GM23338 (cell line): Measurements from ENCODE around the gene MEAK7.

Source experiments
- CREB1 ChIP-seq: fragments of 250-450 bp; sonication (Bioruptor Pico); IDR thresholded peaks from 2 replicates; pipeline ENCODE4 v1.5.0; 2020; ENCODE audit warnings: low read depth, mild to moderate bottlenecking, moderate library complexity
- EZH2 ChIP-seq: fragments of 200-600 bp; sonication (generic); IDR thresholded peaks from one replicate; pipeline ENCODE4 v1.8.0; 2017; ENCODE audit warnings: antibody characterized with exemption, mild to moderate bottlenecking, low read depth; ENCODE audit not compliant: unreplicated experiment
- EZH2phosphoT487 ChIP-seq: fragments of 200-600 bp; sonication (generic); IDR thresholded peaks from one replicate; pipeline ENCODE4 v1.8.1; 2018; ENCODE audit warnings: antibody characterized with exemption; ENCODE audit not compliant: unreplicated experiment
- JUNB ChIP-seq: IDR thresholded peaks from one replicate; pipeline ENCODE4 v1.6.1; 2016; ENCODE audit warnings: antibody characterized with exemption; ENCODE audit not compliant: unreplicated experiment
- NANOG ChIP-seq: IDR thresholded peaks from 2 replicates; pipeline ENCODE4 v1.6.1; 2016; ENCODE audit warnings: antibody characterized with exemption, borderline replicate concordance
- POLR2AphosphoS5 ChIP-seq: IDR thresholded peaks from 2 replicates; pipeline ENCODE4 v1.6.1; 2016; ENCODE audit warnings: antibody characterized with exemption, low read depth
- STAT1 ChIP-seq: IDR thresholded peaks from one replicate; pipeline ENCODE4 v1.6.1; 2016; ENCODE audit warnings: antibody characterized with exemption; ENCODE audit not compliant: unreplicated experiment
- ZNF114 ChIP-seq: fragments of 250-450 bp; sonication (Bioruptor Pico); IDR thresholded peaks from 2 replicates; pipeline ENCODE4 v1.5.0; 2020; ENCODE audit warnings: mild to moderate bottlenecking, moderate library complexity
- ZNF331 ChIP-seq: fragments of 250-450 bp; sonication (Bioruptor Pico); IDR thresholded peaks from 2 replicates; pipeline ENCODE4 v1.5.0; 2020; ENCODE audit warnings: low read depth, mild to moderate bottlenecking, moderate library complexity
- TF ChIP-seq, protein P1 (sequence below), 2 experiments: fragments of 200-600 bp in 1 of 2; sonication (generic) in 1 of 2; conservative IDR thresholded peaks; 2 replicates each; pipeline versions ENCODE4 v1.5.1 to v1.6.1; 2016 to 2017; ENCODE audit warnings: antibody characterized with exemption in 2 of 2, low read depth in 2 of 2, mild to moderate bottlenecking in 2 of 2, moderate library complexity in 1 of 2
- TF ChIP-seq, protein P2 (sequence below): IDR thresholded peaks from one replicate; pipeline ENCODE4 v1.6.1; 2018; ENCODE audit warnings: antibody characterized with exemption; ENCODE audit not compliant: unreplicated experiment
- TF ChIP-seq, protein P3 (sequence below): fragments of 250-450 bp; sonication (Bioruptor Pico); IDR thresholded peaks from 2 replicates; pipeline ENCODE4 v1.5.0; 2020; ENCODE audit warnings: mild to moderate bottlenecking, moderate library complexity
- TF ChIP-seq, protein P4 (sequence below): IDR thresholded peaks from 2 replicates; pipeline ENCODE4 v1.6.1; 2016; ENCODE audit warnings: antibody characterized with exemption

DNA sequence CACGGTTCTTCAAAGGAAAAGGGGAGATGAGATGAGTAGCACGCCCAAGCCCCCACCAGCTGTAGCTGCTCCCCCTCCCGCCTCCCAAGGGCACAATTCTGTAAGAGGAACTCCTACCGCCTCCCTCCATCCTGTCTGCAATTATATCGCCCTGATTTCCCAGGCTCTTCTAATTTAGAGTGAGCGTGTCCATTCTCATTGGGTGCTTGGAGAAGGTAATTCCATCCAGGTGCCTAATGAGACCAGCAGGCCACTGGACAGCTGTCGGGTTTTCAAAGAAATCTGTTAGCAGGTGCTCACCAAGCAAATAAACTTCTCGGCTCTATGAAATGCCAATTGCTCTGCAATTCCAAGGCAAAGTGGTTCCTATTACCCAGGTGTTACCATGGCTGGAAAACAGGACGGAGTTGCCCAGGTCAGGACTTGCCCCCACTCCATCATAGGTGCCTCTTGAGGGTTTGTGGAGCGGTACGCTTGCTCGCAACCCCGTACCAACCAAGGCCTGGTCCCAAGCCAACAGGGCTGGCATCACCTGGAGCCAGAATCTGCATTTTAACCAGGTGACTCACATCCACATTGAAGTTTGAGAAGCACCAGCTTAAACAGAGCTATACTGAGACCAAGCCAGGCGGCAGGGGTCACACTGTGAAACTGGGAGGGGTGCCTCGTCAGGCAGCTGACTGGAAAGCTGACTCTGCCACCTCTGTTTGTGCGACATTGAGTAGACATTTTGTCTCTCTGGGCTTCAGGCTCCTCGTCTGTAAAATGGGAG is 16.5 kb upstream of the MEAK7 start:
- TF ChIP-seq, protein P1, sequence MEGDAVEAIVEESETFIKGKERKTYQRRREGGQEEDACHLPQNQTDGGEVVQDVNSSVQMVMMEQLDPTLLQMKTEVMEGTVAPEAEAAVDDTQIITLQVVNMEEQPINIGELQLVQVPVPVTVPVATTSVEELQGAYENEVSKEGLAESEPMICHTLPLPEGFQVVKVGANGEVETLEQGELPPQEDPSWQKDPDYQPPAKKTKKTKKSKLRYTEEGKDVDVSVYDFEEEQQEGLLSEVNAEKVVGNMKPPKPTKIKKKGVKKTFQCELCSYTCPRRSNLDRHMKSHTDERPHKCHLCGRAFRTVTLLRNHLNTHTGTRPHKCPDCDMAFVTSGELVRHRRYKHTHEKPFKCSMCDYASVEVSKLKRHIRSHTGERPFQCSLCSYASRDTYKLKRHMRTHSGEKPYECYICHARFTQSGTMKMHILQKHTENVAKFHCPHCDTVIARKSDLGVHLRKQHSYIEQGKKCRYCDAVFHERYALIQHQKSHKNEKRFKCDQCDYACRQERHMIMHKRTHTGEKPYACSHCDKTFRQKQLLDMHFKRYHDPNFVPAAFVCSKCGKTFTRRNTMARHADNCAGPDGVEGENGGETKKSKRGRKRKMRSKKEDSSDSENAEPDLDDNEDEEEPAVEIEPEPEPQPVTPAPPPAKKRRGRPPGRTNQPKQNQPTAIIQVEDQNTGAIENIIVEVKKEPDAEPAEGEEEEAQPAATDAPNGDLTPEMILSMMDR (conservative IDR thresholded peaks at IDR 0.05; ENCODE audit: low read depth in 2 of 2) = no peak
- TF ChIP-seq POLR2AphosphoS5 = no peak
- TF ChIP-seq ZNF331 (CRISPR knock-in tag) = no peak
- TF ChIP-seq, protein P2, sequence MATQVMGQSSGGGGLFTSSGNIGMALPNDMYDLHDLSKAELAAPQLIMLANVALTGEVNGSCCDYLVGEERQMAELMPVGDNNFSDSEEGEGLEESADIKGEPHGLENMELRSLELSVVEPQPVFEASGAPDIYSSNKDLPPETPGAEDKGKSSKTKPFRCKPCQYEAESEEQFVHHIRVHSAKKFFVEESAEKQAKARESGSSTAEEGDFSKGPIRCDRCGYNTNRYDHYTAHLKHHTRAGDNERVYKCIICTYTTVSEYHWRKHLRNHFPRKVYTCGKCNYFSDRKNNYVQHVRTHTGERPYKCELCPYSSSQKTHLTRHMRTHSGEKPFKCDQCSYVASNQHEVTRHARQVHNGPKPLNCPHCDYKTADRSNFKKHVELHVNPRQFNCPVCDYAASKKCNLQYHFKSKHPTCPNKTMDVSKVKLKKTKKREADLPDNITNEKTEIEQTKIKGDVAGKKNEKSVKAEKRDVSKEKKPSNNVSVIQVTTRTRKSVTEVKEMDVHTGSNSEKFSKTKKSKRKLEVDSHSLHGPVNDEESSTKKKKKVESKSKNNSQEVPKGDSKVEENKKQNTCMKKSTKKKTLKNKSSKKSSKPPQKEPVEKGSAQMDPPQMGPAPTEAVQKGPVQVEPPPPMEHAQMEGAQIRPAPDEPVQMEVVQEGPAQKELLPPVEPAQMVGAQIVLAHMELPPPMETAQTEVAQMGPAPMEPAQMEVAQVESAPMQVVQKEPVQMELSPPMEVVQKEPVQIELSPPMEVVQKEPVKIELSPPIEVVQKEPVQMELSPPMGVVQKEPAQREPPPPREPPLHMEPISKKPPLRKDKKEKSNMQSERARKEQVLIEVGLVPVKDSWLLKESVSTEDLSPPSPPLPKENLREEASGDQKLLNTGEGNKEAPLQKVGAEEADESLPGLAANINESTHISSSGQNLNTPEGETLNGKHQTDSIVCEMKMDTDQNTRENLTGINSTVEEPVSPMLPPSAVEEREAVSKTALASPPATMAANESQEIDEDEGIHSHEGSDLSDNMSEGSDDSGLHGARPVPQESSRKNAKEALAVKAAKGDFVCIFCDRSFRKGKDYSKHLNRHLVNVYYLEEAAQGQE = no peak
- no peak for TF ChIP-seq EZH2phosphoT487
- TF ChIP-seq JUNB = no peak
- no peak for TF ChIP-seq EZH2
- no peak for TF ChIP-seq CREB1 (CRISPR knock-in tag)
- TF ChIP-seq, protein P3, sequence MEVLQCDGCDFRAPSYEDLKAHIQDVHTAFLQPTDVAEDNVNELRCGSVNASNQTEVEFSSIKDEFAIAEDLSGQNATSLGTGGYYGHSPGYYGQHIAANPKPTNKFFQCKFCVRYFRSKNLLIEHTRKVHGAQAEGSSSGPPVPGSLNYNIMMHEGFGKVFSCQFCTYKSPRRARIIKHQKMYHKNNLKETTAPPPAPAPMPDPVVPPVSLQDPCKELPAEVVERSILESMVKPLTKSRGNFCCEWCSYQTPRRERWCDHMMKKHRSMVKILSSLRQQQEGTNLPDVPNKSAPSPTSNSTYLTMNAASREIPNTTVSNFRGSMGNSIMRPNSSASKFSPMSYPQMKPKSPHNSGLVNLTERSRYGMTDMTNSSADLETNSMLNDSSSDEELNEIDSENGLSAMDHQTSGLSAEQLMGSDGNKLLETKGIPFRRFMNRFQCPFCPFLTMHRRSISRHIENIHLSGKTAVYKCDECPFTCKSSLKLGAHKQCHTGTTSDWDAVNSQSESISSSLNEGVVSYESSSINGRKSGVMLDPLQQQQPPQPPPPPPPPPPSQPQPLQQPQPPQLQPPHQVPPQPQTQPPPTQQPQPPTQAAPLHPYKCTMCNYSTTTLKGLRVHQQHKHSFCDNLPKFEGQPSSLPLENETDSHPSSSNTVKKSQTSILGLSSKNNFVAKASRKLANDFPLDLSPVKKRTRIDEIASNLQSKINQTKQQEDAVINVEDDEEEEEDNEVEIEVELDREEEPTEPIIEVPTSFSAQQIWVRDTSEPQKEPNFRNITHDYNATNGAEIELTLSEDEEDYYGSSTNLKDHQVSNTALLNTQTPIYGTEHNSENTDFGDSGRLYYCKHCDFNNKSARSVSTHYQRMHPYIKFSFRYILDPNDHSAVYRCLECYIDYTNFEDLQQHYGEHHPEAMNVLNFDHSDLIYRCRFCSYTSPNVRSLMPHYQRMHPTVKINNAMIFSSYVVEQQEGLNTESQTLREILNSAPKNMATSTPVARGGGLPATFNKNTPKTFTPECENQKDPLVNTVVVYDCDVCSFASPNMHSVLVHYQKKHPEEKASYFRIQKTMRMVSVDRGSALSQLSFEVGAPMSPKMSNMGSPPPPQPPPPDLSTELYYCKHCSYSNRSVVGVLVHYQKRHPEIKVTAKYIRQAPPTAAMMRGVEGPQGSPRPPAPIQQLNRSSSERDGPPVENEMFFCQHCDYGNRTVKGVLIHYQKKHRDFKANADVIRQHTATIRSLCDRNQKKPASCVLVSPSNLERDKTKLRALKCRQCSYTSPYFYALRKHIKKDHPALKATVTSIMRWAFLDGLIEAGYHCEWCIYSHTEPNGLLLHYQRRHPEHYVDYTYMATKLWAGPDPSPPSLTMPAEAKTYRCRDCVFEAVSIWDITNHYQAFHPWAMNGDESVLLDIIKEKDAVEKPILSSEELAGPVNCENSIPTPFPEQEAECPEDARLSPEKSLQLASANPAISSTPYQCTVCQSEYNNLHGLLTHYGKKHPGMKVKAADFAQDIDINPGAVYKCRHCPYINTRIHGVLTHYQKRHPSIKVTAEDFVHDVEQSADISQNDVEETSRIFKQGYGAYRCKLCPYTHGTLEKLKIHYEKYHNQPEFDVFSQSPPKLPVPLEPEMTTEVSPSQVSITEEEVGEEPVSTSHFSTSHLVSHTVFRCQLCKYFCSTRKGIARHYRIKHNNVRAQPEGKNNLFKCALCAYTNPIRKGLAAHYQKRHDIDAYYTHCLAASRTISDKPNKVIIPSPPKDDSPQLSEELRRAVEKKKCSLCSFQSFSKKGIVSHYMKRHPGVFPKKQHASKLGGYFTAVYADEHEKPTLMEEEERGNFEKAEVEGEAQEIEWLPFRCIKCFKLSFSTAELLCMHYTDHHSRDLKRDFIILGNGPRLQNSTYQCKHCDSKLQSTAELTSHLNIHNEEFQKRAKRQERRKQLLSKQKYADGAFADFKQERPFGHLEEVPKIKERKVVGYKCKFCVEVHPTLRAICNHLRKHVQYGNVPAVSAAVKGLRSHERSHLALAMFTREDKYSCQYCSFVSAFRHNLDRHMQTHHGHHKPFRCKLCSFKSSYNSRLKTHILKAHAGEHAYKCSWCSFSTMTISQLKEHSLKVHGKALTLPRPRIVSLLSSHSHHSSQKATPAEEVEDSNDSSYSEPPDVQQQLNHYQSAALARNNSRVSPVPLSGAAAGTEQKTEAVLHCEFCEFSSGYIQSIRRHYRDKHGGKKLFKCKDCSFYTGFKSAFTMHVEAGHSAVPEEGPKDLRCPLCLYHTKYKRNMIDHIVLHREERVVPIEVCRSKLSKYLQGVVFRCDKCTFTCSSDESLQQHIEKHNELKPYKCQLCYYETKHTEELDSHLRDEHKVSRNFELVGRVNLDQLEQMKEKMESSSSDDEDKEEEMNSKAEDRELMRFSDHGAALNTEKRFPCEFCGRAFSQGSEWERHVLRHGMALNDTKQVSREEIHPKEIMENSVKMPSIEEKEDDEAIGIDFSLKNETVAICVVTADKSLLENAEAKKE (CRISPR knock-in tag) = no peak
- no peak for TF ChIP-seq ZNF114 (CRISPR knock-in tag)
- TF ChIP-seq, protein P4, sequence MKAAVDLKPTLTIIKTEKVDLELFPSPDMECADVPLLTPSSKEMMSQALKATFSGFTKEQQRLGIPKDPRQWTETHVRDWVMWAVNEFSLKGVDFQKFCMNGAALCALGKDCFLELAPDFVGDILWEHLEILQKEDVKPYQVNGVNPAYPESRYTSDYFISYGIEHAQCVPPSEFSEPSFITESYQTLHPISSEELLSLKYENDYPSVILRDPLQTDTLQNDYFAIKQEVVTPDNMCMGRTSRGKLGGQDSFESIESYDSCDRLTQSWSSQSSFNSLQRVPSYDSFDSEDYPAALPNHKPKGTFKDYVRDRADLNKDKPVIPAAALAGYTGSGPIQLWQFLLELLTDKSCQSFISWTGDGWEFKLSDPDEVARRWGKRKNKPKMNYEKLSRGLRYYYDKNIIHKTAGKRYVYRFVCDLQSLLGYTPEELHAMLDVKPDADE = no peak
- TF ChIP-seq NANOG = no peak
- no peak for TF ChIP-seq STAT1
